ENCODE measurements around the gene SGCB.

DNA sequence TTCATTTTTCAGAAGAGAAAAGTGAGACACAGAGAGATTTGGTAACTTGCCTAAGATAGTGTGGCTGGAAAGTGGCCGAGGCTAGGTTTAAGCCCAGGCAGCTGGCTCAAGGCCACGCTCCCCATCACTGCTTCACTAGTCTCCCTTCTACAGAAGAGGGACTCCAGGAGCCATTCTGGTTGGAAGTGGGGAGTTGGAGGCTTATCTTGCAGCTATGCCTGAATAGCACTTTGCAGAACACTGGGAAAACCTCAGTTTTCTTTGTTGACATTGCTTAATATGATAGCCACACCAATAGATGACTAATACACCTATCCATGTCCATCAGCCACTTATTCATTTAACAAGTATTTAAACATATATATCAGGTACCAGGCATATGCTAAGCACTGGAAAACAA, 36.5 kb downstream of the SGCB start:
- TF ChIP-seq CTCF (IDR thresholded peaks at IDR 0.05; ENCODE audit: low read depth, low read length, poor library complexity, severe bottlenecking) (no peak), EZH2phosphoT487 (IDR thresholded peaks at IDR 0.05; ENCODE audit: borderline replicate concordance, low read length) (no peak)

Data from DOHH2 (cell line).